HL-60/S4 (cell line): ENCODE measurements around the gene VPS9D1.

Experiments used
- in situ Hi-C: fragments of 300-500 bp; cut with MboI; formaldehyde crosslinking; loops from 2 replicates; pipeline ENCODE4 v1.14.3; 2022; ENCODE audit warnings: low sequenced_read_pairs

The VPS9D1 gene

GRCh38 chr16:89720813-89721545 is at the start of gene VPS9D1, which contains the start of gene ZNF276:
TSS of gene VPS9D1 (minus strand) at chr16:89720898. CDS start at chr16:89720861, 37 bp downstream.
TSS of gene ZNF276 (plus strand) at chr16:89721537. CDS start at chr16:89721641, 104 bp downstream.
- in situ Hi-C loops, result no loop called here

GRCh38 chr16:89770367-89770766 is 49.7 kb upstream of the VPS9D1 start:
- in situ Hi-C loops, result no loop called here

DNA sequence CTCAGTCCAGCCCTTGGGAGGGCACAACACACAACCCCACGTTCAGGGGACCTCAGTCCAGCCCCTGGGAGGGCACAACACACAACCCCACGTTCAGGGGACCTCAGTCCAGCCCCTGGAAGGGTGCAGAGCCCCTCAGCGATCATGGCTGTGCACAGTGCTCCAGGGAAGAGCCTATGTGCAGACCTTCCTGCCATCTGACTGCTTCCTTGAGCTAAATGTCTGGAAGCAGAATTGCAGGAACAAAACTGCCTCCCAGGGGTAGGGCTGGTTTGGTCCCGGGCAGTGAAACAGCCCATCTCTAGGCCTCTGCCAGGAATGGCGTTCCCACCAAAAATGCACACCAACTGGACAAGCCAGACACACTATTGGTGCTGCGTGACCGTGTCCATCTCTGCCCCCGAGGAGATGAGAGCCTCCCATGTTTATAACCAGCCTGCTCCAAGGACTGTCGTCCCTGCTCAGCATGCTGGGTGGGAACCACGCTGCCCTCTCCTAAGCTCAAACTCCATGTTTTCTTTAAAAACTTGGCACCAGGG is 44.7 kb upstream of the VPS9D1 start:
- in situ Hi-C loops, result no loop called here

DNA sequence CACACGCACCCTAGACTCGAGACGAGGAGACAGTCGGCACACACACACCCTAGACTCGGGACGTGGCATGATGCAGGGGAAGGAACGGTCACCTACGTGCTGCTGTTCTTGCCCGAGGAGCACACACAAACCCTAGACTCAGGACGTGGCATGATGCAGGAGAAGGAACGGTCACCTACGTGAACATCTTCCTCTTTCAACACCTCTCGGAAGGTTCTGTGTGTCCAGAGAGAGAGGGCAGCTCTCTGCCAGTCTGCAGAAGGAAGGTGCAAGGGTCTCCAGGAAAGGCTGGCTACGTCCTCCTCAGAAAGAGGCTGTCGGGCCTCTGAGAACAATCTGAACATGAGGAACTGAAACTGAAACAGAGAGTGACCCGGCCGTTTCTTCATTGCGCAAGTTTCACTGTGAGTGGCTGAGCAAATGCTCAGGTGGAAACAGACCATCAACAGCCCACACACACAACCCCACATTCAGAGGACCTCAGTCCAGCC is 44.1 kb upstream of the VPS9D1 start:
- in situ Hi-C loops, result no loop called here

DNA sequence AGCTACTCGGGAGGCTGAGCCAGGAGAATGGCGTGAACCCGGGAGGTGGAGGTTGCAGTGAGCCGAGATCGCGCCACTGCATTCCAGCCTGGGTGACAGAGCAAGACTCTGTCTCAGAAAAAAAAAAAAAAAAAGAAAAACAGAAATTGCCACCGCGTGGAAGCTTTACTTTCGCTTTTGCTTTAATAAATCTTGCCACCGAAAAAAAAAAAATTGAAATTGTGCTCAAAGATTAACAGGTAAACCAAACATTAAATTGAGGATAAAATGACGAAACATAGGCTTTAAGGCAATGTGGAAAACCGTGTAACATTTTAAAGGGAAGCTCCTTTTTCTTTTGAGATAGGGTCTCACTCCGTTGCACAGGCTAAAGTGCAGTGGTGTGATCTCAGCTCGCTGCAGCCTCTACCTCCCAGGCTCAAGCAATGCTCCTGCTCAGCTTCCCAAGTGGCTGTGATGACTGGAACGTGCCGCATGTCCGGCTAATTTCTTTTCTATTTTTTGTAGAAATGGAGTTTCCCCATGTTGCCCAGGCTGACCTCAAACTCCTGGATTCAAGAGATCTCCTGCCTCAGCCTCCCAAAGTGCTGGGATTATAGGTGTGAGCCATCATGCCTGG is 40.7 kb upstream of the VPS9D1 start:
- in situ Hi-C loops, result no loop called here

DNA sequence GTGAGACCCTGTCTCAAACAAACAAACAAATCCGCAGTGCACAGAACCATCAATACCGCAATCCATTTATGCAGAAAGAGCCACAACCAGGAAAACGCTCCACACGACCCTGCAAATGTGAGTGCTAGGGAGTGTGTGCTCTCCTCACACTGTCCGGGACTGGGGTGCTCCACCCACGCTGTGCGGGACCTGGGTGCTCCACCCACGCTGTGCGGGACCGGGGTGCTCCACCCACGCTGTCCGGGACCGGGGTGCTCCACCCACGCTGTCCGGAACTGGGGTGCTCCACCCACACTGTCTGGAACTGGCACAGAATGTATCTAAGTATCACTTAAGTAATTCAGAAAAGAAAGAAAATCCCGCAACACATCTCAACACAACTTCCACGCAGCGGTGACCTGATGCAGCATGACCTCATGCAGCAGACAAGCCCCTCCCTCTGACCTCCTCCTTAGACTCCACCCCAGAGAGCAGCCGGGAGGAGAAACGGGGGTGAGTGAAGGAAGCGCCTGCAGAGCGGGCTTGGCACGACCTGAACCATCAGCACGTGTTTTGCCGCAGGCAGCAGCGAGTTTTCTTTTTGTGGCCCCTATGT is 39.1 kb upstream of the VPS9D1 start:
- in situ Hi-C loops, result no loop called here

- in situ Hi-C loops, result no loop called here
These were observed 28.9 kb upstream of the VPS9D1 start for GRCh38 chr16:89749637-89750036.

DNA sequence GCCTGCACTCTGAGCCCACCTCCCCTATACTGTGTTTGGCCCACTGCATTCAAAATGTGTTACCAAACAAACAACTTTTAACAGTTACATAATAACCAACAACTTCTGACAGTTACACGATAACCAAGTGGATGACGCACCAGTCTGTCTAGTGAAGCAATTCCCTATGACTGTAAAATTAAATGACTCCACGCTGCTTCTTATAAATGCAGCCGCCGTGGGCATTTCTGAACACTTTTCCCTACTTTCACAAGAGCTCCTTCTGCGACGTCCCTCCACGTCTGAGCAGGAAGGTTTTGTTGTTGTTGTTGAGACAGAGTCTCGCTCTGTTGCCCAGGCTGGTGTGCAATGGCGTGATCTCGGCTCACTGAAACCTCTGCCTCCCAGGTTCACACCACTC is 28.2 kb upstream of the VPS9D1 start:
- in situ Hi-C loops, result no loop called here

DNA sequence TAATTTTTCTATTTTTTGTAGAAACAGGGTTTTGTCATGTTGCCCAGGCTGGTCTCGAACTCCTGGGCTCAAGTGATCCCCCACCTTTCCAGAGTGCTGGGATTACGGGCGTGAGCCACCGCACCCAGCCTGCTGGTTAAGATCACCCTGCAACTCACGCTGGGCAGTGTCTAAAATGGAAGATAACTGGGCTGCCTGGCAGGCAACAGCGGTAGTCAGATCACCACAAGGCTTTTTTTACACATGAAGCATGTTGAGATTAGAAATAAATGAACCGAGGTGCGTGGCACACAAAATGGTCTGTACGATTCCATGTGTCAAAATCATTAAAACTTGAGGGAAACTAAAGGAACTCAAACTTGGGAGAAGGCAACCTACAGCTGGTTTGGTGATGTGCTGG is 27.4 kb upstream of the VPS9D1 start:
- in situ Hi-C loops, result no loop called here

DNA sequence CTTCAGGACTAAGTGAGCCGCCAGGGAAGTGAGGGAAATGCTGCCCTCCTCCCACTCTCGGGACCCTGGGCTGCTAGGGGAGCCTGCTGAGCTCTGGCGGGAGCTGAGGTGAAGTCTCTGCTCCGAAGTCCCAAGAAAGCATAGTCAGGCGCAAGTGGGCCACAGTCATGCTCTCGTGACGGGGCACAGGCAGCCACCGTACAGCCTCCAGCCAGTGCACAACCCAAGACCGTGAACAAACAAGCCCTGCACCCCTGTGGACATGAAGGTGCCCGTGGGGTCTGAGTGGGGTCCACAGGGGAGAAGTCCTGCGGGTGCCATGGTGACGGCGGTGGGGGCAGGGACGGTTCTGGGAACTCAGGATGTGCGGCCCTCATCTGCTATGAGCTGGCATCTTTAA is 25.3 kb upstream of the VPS9D1 start:
- in situ Hi-C loops, result no loop called here

GRCh38 chr16:89744813-89745212 is 24.1 kb upstream of the VPS9D1 start:
- in situ Hi-C loops, result no loop called here

- in situ Hi-C loops, result no loop called here
These were observed 22.2 kb upstream of the VPS9D1 start for GRCh38 chr16:89742948-89743347.

GRCh38 chr16:89741342-89742014 is 20.8 kb upstream of the VPS9D1 start:
- in situ Hi-C loops, result no loop called here

GRCh38 chr16:89739383-89739782 is 18.7 kb upstream of the VPS9D1 start:
- in situ Hi-C loops, result no loop called here

GRCh38 chr16:89738538-89739317 is 18.0 kb upstream of the VPS9D1 start:
- in situ Hi-C loops, result no loop called here

GRCh38 chr16:89738072-89738377 is 17.3 kb upstream of the VPS9D1 start:
- in situ Hi-C loops, result no loop called here

DNA sequence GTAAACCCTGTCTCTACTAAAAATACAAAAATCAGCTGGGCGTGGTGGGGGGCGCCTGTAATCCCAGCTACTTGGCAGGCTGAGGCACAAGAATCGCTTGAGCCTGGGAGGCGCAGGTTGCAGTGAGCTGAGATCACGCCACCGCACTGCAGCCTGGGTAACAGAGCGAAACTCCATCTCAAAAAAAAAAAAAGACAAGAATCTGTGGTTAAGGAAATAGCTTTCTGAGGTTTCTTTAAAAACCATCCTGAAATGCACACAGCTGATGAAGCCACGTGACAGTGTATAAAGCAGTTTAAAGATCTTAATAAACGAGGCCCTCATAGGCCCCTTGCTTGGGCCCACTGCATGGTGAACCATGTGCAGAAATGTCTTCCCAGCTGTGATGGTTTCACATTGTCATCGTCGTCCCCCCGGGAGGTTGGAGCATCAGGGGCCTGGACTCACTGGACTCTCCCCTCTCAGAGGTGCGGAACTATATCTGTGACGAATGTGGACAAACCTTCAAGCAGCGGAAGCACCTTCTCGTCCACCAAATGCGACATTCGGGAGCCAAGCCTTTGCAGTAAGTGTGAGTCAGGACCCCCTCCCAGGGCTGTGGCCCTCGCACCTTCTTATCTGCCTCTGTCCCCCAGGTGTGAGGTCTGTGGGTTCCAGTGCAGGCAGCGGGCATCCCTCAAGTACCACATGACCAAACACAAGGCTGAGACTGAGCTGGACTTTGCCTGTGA is 16.8 kb upstream of the VPS9D1 start:
- in situ Hi-C loops, result no loop called here

GRCh38 chr16:89736554-89736953 is 15.9 kb upstream of the VPS9D1 start:
- in situ Hi-C loops, result no loop called here

- in situ Hi-C loops, result no loop called here
These were observed 13.1 kb upstream of the VPS9D1 start for GRCh38 chr16:89733792-89734191.

DNA sequence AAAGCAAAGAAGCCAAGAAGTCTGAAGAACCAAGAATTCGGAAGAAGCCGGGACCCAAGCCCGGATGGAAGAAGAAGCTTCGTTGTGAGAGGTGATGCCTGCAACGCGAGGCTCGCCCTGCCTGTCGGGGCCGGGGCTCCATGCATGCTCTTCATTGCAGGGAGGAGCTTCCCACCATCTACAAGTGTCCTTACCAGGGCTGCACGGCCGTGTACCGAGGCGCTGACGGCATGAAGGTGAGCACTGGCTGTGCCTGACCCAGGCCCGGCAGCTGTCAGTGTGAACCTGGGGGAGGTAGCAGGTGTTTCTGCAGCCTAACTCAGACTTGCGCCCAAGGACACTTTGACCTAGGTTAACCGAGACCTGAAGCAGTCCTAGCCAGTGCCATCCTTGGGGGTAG is 12.6 kb upstream of the VPS9D1 start:
- in situ Hi-C loops, result no loop called here
